KMS-11 (cell line): Measurements from ENCODE around the gene INPP4A.

Source experiments
- H2AFZ ChIP-seq: fragments of 200-600 bp; sonication (generic); 2 replicates; pipeline ENCODE4 v1.6.1; 2016; ENCODE audit warnings: antibody characterized with exemption, mixed run types, low read depth
- H3K27ac ChIP-seq: fragments of 200-600 bp; sonication (generic); 2 replicates; pipeline ENCODE4 v1.6.1; 2016; ENCODE audit warnings: mild to moderate bottlenecking, mixed run types
- H3K27me3 ChIP-seq: fragments of 200-600 bp; sonication (generic); 2 replicates; pipeline ENCODE4 v1.6.1; 2017; ENCODE audit warnings: mild to moderate bottlenecking, low read depth, mixed run types, moderate library complexity; ENCODE audit not compliant: insufficient read depth
- H3K36me3 ChIP-seq: fragments of 200-600 bp; sonication (generic); 2 replicates; pipeline ENCODE4 v1.6.1; 2017; ENCODE audit warnings: mild to moderate bottlenecking, mixed run types; ENCODE audit not compliant: insufficient read depth
- H3K4me1 ChIP-seq: fragments of 200-600 bp; sonication (generic); 2 replicates; pipeline ENCODE4 v1.6.1; 2016; ENCODE audit warnings: mild to moderate bottlenecking, low read depth, mixed run types; ENCODE audit not compliant: poor library complexity, severe bottlenecking
- H3K4me2 ChIP-seq: fragments of 200-600 bp; sonication (generic); 2 replicates; pipeline ENCODE4 v1.7.0; 2016; ENCODE audit warnings: mild to moderate bottlenecking, mixed run types
- H3K4me3 ChIP-seq: fragments of 200-600 bp; sonication (generic); IDR thresholded peaks from 2 replicates; pipeline ENCODE4 v1.6.1; 2017; ENCODE audit warnings: low read depth, low read length, mixed read lengths; ENCODE audit not compliant: insufficient read depth
- H3K79me2 ChIP-seq: fragments of 200-600 bp; sonication (generic); 2 replicates; pipeline ENCODE4 v1.6.1; 2016; ENCODE audit warnings: low read depth, mixed run types; ENCODE audit not compliant: insufficient read depth
- H3K9ac ChIP-seq: fragments of 200-600 bp; sonication (generic); 2 replicates; pipeline ENCODE4 v1.6.1; 2016; ENCODE audit warnings: mild to moderate bottlenecking, mixed run types
- H4K20me1 ChIP-seq: fragments of 200-600 bp; sonication (generic); 2 replicates; pipeline ENCODE4 v1.6.1; 2016; ENCODE audit warnings: mild to moderate bottlenecking, mixed run types; ENCODE audit not compliant: insufficient read depth
- CTCF ChIP-seq: fragments of 200-600 bp; sonication (generic); conservative IDR thresholded peaks from 2 replicates; pipeline ENCODE4 v1.6.1; 2017; ENCODE audit warnings: low read depth, mild to moderate bottlenecking, antibody characterized with exemption, low read length, moderate library complexity, mixed read lengths

INPP4A gene

GRCh38 chr2:98506881-98507280 is 62.2 kb downstream of the INPP4A start:
- Histone ChIP-seq H3K9ac (no peak overlapping the region), H3K79me2 (peaks cover 60% of the 10 kb centered on the region; the same call in 1 of the 2 replicates), H3K4me3 (no peak overlapping the region), H3K4me1 (peaks cover 68% of the 10 kb centered on the region), H3K36me3 (no peaks in the 10 kb centered on the region), H3K27me3 (no peaks in the 10 kb centered on the region), H3K27ac (no peak overlapping the region), H3K4me2 (no peak overlapping the region), H4K20me1 (no peaks in the 10 kb centered on the region), H2AFZ (no peak overlapping the region)
- TF ChIP-seq CTCF: no peak

DNA sequence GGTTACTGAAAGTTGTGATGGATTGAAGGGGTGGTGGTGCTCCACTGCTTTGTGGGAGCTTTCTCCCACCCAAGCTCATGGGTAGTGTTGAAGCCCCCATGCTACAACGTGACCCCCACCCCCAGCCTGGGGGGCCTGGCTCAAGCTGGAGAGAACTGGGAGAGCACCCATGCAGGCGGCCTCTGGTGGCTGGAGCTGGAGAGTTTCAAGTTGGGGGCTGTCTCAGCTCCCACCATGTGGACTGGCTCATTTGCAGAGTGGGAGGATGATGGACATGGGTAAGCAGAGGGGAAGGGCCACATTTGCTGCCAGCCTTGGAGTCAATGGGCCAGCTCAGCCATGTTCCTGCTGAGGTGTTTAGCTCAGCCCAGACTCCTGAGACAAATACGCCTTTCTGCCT is 62.8 kb downstream of the INPP4A start:
- H3K27ac ChIP-seq: no peak overlapping the region
- no peak overlapping the region for H2AFZ ChIP-seq
- peaks cover 60% of the 10 kb centered on the region; the same call in 1 of the 2 replicates for H3K79me2 ChIP-seq
- no peaks in the 10 kb centered on the region for H3K36me3 ChIP-seq
- no peaks in the 10 kb centered on the region for H4K20me1 ChIP-seq
- H3K9ac ChIP-seq: no peak overlapping the region
- no peak overlapping the region for H3K4me3 ChIP-seq
- no peaks in the 10 kb centered on the region for H3K27me3 ChIP-seq
- no peak for TF ChIP-seq CTCF
- H3K4me1 ChIP-seq: peaks cover 62% of the 10 kb centered on the region
- H3K4me2 ChIP-seq: no peak overlapping the region

DNA sequence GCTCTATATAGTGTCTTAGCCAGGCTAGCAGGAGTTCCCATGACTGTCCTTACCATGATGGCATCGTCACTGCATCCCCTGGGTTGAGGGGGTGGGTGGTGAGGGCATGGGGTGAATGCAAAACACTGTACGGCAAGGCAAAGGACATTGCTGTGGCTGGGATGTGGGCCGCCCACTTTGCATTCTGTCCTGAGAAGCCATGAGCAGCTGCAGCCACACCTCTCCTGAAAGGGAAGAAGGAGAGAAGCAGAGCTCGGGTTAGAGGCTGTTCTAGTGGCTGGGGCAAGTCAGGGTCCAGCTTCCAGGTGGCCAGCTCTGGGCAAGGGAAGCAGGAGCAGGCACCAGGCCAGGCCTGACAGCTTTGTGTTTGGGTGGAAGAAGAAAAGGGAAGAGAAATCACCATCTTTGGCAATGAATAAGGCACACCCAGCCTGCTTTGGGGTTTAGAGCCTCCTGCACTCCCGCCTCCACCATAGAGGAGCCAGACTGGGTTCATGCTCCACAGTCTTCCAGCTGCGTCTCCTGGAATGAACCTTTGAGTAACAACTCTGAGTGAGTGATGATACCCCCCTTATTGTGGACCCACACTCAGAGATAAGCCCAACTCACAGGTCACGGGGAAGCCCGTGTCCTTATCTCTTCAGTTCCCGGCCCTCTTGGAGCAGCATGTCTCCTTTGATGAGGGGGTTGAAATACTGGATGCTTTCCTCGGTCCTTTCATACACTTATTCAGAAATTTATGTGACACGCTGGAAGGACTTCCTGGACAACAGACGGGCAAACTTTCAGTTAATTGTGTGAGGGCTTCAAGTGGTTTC is 63.4 kb downstream of the INPP4A start:
- Histone ChIP-seq H4K20me1 (no peaks in the 10 kb centered on the region), H2AFZ (no peak overlapping the region)

GRCh38 chr2:98508709-98509066 is 64.0 kb downstream of the INPP4A start:
- peaks cover 51% of the 10 kb centered on the region for H3K4me1 ChIP-seq
- no peak overlapping the region for H2AFZ ChIP-seq
- no peak overlapping the region for H3K4me3 ChIP-seq

More for the DNA sequence above, 63.4 kb downstream of the INPP4A start:
- no peak overlapping the region for H3K27ac ChIP-seq
- no peak overlapping the region for H3K4me3 ChIP-seq
- TF ChIP-seq CTCF: no peak
- H3K4me2 ChIP-seq: no peak overlapping the region
- H3K9ac ChIP-seq: no peak overlapping the region
- no peaks in the 10 kb centered on the region for H3K27me3 ChIP-seq
- peaks cover 54% of the 10 kb centered on the region; the same call in 1 of the 2 replicates for H3K79me2 ChIP-seq
- peaks cover 56% of the 10 kb centered on the region for H3K4me1 ChIP-seq
- H3K36me3 ChIP-seq: no peaks in the 10 kb centered on the region

More at GRCh38 chr2:98508709-98509066, 64.0 kb downstream of the INPP4A start:
- Histone ChIP-seq H4K20me1 (no peaks in the 10 kb centered on the region), H3K27ac (no peak overlapping the region), H3K4me2 (no peak overlapping the region), H3K36me3 (no peaks in the 10 kb centered on the region), H3K9ac (no peak overlapping the region), H3K79me2 (peaks cover 52% of the 10 kb centered on the region; the same call in 1 of the 2 replicates), H3K27me3 (no peaks in the 10 kb centered on the region)
- no peak for TF ChIP-seq CTCF
